HG02885 (cell line): ENCODE measurements around the gene GATD1.

ENCODE experiments used
- ATAC-seq: cut with Tn5 transposase; IDR thresholded peaks from one replicate; pipeline ENCODE4 v1.9.1; 2021; ENCODE audit warnings: mild to moderate bottlenecking; ENCODE audit not compliant: unreplicated experiment, poor library complexity

GATD1 gene

DNA sequence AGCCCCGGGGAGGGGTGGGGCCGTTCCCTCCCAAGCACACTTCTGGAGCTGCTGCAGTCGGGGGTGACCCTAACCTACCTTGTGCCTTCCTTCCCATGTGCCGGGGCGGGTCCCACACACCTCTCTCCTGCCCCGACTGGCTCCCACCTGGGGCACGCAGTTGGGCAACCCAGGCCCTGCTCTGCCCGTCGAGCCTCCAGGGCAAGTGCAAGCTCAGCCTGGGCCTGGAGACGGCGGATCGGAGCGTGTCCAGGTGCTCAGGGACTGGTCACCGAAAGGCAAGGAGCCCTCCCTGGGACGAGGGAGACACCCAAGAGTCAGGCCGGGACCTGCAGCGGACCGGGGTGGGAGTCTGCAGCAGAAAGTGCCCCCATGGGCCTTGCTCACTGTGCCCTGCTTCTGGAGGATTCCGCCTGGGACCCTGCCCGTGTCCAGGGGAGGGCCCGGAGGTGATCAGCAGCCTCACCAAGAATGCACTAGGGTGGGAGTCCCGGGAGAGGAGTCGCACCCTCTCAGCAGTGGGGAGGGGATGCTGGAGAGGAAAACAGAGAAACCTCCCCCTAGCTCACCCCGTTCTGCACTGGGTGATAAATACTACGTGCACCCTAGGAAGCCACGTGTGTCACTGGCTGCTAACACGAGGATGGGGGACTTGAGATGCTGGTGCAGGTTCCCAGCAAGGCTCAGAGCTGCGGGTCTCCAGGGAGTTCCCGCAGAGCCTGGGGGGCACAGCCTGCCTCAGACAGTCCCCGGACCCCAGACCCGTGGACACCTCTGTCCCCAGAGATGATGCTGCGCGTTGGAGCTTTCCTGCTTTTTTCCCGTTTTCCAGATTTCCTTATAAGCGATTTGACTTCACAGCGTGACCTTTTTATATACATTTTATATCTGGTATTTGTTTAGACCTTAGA, 5.2 kb upstream of the GATD1 start:
- no peak for ATAC-seq

DNA sequence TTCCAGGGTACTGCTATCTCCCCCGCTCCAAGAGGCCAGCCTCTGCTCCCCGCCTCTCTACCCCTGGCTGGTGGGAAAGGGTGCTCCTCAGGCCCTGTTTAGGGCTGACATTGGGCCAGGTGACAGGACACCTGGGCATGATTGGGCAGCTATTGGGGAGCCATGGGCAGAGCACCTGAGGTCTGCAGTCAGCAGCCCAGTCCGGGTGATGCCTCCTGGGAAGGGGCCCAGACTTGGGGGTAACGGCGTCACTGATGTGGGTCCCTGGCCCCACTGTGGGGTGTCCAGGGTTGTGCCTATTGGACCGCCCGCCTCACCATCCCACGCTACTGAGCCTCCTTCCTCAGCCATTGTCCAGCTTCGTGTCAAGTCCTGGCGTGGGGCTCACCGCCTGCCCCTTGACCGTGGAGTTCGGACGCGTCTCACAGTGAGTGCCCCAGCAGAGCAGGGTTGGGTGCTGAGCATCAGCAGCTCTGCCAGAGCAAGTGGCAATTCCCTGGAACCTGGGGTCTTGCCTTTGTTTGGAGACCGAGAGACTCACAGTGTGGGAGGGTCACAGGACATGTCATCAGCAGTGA, 2.8 kb upstream of the GATD1 start:
- no peak for ATAC-seq

DNA sequence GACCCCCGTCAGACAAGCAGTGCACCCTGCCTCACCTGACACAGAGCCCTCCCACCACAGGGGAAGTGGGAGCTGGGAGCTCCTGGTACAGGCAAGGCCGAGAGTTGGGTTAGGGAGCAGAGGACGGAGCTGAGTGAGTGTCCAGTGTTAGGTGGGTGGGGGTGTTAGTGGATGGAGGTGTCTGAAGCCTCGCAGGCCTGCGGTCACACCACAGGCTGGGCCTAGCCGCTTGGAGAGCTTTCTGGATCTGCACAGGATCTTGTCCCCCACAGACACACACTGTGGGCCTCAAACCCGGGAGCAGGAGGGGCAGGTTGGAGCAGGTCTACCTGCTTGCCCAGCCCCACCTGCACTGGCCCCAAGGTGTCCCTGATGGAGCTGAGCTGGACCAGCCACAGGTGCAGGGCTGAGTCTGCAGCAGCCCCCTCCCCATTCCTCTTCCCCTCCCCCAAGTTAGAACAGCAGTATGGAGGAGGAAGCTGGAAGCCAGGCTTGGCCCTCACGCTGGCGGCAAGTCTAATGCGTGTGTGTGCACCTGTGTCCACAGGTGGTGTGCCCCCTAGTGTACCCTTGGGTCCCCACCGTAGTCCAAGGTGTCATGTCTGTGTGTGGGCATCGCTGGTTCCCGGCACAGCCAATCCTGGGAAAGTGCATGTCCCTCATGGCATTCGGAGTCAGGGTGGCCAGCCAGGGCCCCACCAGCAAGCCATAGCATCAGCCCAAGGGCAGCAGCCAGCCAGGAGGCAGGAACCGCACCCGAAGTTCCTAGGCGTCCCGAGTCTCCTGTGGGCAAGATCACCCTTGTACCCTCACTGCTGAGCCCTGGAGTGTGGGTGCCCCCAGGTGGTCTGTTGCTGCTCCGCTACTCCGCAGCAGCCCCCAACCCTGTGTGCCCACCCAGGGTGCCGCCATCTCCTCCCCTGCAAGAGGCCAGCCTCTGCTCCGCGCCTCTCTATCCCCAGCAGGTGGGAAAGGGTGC, 2.0 kb upstream of the GATD1 start:
- ATAC-seq: no peak

DNA sequence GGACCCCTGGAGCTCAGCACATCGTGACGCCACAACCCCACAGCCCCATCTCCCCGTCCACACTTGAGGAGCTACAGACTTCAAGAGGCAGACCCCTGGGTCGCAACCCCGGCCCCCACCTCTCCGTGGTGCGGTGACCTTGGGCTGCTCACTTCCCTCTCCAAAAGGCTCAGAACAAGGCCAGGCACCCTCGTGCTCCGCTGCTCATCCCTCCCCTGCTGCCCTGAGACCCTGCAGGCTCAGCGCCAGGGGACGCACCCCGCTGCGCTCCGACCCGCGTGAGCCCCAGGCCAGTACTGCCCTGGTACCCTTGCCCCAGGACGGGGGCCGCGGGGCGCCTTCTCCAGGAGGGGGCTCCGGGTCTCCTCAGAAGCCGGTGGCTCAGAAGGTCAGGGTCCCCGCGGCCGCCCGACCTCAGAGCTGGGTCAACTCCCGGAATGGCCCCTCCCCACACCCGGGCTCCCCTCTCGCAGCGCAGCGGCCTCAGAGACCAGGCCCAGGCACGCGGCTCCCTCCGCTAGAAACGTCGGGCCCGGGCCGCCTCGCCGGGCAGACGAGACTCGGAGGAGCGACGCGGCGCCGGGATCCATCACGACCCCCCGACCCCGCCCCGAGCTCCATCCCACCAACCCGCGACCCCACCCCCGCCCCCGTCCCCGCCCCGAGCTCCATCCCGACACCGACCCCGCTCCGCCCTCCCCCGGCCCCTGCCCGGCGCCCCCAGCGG, 563 bp downstream of the GATD1 start:
- peak; percentile 17 for ATAC-seq

DNA sequence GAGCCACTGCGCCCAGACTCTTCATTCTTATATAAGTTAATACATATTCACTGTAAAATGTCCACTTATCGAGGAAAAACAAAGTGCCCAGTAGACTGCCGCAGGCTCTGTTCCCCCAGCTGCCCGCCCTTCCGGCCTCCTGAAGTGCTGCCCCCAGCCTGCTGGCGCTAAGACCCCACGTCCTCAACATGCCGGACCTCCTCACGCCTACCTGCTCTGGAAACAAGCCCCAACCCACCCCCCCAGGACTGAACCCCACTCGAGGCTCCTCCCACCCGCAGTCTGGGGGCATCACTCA, 1.1 kb downstream of the GATD1 start:
- no peak for ATAC-seq

DNA sequence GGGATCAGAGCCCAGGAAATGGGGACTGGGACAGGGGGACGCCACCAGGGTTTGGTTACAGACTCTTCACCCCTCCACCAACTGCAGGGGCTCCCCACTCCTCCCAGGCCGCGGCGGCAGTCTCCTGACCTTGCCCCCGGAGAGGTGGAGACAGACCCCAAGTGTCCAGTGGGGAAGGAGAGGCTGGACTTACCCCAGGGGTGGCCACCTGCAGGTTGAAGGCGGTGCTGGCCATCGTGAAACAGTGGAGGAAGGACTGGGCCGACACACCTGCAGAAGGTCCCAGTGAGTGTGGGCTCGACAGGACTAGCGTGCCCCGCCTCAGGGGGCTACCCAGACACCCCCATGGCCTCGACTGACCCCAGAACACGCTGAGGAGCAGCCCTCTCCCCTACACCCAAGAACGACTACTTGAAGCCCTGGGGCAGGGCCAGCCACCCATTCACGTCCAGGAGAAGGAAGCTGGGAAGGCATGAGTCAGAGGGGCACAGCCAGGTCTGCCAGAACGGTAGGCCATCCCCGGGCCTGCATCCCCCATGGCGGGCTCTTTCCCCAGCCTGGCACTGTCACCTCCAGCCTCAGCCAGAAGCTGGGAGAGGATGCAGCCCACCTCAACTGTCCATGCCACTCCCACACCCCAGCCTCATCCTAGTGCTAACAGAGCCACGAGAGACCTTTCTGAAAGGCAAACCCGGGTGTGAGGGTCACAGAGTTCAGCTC, 2.3 kb downstream of the GATD1 start:
- ATAC-seq: no peak

DNA sequence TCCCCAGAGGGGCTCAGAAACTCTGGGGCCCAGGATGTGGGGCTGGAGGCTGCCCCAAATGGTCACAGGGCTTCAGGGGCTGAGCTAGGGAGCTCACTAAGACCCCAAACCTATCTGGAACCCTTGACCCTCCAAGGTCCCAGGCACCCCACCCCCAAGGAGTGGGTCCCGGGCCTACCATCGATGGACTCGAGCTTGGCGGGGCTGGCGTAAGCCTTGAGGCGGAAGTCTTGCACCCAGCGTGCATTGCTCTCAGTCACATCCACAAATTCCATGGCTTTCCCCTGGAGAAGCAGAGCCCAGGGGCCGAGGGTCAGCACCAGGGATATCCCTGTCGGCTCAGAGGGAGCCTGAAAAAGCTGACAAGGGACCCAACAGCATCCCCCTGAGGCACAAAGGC, 3.5 kb downstream of the GATD1 start:
- ATAC-seq: no peak

DNA sequence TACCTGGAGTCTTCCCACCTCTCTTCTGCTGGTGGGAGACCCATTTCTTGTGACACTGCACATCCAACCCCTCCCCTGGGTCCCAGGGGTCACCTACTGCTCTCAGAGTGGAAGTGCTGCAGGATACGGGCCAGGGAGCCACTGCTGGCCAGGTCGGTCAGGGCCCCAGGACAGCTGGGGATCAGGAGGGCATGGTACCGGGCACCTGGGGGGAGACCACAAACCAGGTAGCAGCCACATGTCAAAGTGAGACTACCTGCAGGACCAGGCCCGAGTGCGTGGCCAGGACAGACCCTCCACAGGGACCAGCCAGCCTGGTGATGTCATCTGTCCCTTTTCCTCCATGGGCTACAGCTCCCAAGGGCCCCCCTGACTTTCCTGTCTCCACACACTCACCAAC, 3.9 kb downstream of the GATD1 start:
- ATAC-seq: no peak

DNA sequence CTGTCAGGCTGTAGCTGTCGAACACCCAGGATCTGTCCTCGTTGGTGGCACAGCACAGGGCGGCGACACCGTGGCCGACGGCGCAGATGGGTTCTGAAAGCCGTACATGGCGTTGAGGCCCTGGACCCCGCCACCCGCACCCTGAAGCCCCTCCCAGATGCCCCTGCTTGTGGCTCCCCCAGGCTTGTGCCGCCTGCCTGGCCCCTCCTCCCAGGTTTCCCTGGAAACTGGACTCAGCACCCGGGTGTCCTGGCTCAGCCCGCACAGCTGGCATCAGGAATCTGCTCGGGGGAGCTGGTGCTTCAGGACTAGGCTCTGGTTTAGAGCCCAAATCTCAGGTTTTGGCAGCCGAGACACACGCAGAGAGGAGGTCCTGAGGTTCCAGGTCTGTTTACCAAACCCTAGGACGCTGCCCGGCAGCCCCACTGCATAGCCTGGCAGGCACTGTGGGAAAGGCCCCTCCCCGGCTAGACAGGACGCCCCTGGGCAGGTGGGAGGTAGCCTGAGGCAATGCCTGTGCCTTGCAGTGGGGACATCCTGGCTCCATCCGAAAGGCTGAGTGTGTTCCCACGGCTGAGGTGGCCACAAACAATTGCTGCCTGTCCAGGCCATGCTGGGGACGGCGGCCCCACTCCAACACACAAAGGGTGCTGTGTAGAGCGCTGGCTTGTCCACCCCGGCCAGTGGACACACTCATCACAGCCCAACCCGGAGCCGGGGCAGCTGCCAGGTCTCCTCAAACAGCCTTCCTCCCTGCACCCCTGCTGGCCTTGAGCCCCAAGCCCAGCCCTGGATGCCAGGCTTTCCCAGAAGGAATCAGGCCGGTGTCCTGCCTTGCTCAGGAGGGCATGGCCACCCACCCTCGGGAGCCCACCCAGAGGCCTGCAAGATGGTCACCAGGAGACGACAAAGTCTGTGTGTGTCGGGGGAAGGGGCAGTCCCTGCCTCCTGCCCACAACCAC, 4.6 kb downstream of the GATD1 start:
- ATAC-seq: no peak

DNA sequence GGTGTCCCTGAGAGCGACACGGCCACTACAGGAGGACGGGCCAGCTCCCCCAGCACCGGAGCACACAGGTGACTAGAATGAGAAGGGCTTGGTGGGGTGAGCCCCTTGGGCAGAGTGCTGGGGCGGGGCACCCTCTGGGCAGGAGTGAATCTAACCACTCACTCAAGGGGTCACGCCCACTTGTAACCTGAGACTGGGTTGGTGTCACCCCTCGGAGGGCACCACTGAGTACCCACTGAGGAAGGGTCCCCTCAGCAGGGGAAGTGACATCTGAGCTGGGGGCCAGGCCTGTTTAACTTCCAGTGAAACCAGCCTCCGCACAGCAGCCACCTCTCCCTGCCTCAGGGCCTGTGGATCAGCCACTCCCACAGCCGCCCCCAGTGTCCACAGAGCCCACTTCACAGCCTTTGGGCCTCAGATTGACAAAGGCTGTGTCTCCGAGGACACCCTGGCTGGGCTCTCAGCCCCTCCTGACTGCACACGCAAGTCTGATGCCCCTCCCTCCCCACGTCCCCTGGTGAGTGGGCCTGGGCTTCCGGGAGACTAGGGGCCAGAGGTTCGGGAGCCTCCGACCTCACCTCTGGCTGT, 5.6 kb downstream of the GATD1 start:
- no peak for ATAC-seq

DNA sequence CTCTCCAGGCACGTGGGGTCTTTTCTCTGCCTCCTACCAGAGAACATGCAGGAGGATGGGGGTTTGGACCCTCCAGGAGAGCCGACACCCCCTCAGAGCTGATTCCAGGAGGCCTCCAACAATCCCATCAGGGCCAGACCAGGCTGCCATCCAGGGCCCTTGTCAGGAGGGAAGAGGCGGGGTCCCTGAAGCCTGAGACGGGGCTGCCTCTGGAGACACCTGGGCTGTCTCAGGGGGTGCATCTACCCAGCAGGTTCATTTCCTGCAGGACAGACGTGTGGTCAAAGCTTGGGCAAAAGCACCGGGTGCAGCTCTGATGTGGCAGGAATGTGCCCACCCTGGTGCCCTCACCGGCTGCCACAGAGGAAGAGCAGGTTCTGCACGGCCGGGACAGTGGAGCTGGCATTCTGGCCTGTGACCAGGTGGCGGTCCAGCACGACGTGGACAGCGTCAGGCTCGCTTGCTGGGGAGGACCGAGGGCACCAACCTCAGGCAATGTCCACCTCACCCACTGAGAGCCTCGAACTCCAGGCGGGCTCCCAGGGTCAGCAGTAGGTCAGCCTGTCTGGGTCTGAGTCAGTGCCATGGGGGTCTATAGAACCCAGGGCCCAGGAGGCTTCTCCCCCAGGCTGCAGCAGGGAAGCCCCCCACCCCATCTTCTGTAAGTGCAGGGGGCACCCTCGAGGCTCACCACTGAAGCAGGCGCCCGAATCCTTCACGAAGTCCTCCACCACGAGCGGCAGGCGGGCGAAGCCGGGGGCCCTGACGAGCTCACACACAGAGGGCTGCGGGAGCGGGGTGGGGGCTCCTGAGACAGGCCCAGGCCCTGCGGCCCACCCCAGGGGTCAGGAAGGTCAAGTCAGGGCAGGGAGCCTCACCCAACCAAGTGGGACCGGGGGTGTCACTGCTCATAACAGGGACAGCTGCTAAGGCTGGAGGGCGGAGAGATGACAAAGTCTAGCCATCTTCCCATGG, 6.4 kb downstream of the GATD1 start:
- no peak for ATAC-seq

DNA sequence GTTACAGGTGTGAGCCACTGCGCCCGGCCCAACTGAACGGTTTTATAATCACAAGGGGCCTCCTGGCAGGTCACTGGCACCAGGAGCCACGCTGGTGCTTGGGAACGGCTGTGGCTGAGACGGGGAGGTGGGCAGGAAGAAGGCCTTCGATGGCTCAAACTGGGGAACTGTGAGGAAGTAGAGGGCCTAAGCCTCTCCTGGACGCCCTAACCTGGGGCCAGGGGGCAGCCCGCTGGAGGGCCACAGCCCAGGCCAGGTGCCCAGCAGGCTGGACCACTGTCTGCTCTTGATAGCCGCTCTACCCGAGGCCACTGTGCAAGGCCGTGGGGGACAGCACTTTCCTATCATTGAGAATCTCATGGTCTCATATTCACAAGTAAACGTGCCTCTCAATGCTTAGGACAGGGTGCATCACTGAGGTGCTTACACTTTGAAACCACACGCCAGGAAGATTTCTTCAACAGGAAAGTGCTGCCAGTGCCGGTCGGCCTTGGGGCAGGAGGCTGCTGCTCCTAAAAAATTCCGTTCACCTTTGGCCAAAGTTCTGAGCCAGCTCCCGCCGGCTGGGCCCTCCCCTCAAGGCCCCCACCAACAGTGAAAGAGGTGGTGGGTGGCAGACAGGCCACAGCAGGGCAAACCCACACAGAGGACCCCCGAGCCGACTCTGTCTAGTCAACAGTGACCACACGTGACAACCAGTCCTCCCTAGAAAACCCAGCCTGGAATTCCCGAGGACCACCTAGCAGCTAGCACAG, 7.2 kb downstream of the GATD1 start:
- no peak for ATAC-seq

DNA sequence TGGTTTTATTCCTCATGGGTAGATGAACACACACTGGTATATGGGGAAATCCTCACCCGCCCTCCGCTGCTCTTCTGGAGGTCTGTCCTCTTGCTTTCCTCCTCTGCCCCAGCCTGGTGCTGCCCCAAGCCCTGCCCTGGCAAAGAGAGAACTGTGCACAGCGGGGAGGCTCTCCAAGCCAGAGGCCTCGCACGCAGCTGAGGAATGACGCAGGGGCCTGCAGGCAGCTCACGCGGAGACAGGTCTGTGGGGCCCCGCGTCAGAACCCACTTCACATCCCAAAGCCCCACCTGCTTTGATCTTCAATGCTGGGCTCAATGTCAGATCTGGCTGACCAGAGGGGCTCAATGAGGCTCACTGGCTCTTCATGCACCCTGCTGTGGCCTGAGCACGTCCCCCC, 10.0 kb downstream of the GATD1 start:
- no peak for ATAC-seq

DNA sequence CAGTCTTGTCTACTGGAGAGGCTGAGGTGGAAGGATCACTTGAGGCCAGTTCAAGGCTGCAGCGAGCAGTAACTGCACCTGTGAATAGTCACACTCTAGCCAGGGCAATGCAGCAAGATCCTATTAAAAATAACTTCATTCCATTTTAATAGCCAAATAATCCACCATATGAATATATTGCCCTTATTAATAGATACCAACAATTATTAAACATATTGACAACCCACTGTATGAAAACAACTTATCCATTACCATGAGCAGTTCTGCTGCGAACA, 10.4 kb downstream of the GATD1 start:
- no peak for ATAC-seq

DNA sequence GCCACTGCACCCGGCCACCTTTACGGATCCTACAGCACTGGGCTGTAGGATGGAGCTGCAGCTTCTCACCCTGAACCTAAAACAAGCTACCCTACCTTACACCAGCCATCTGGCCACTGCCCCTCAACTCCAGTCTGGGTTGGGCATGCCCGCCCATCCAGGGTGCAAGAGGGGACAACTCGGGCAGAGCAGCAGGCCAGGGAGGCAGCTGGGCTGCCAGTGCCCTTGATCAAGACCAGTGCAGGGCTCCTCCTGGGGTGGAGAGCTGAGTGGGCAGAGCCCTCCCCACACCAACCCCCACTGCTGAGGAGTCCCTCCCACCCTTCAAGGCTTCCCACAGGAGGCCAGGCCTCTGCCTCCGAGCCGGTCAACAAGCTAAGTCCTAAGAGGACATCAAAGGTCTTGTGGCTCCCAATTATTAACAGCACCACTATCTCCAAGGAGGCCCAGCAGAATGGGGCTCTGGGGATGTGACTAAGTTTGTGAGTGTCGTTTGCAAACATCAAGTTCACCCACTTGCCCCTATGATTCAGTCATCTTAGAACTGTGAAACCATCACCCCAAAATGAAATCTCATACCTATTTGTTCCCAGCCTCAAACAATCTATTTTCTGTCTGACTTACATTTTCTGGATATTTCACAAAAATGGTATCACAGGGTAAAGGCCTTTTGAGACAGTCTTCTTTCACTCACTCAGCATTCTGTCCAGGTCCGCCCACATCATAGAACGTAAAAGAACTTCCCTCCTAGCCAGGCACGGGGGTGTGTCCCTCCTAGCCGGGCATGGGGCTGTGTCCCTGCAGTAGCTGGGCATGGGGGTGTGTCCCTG, 11.0 kb downstream of the GATD1 start:
- no peak for ATAC-seq

DNA sequence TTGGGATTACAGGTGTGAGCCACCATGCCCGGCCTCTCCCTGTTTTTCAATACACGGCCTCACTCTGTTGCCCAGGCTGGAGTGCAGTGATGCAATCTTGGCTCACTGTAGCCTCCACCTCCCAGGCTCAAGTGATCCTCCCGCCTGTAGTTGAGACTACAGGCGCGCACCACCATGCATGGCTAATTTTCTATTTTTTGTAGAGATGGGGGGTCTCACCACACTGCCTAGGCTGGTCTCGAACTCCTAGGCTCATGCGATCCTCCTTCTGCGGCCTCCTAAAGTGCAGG, 11.5 kb downstream of the GATD1 start:
- no peak for ATAC-seq
